Adrenal gland (tissue), 12 donors: ENCODE measurements around the gene KCTD17. TPM values are rescaled to one million over a fixed set of nuclear protein-coding genes. Genes with fewer than 3 reads are reported as not detected.

Experiments
- DNase-seq, 7 donors: peaks; one replicate each; pipeline ENCODE4 v3.0.0-alpha.2; 2019 to 2020
- H3K27ac ChIP-seq, 5 donors: fragments of 200-600 bp; sonication (generic) in 4 of 5; 1 replicate in 3 of 5; 2 replicates in 2 of 5; pipeline versions ENCODE4 v1.5.1 to v1.8.0; 2016 to 2020; ENCODE audit warnings: mild to moderate bottlenecking in 1 of 5
- H3K27me3 ChIP-seq: fragments of 200-600 bp; 2 replicates; pipeline ENCODE4 v1.8.0; 2021
- H3K36me3 ChIP-seq, 2 donors: fragments of 200-600 bp; replicated peaks in 1 of 2; 1 replicate in 1 of 2; 2 replicates in 1 of 2; pipeline versions ENCODE4 v1.5.1 to v1.8.0; 2018 to 2022
- H3K4me1 ChIP-seq, 2 donors: fragments of 200-600 bp; replicated peaks in 1 of 2; 1 replicate in 1 of 2; 2 replicates in 1 of 2; pipeline versions ENCODE4 v1.5.1 to v1.8.0; 2018 to 2021
- H3K4me3 ChIP-seq, 4 donors: fragments of 200-600 bp; sonication (generic) in 3 of 4; one replicate each; pipeline ENCODE4 v1.5.1; 2016 to 2018
- H3K9me3 ChIP-seq, 3 donors: fragments of 200-600 bp; sonication (generic) in 1 of 3; replicated peaks in 1 of 3; 1 replicate in 2 of 3; 2 replicates in 1 of 3; pipeline versions ENCODE4 v1.5.1 to v1.8.0; 2016 to 2021
- POLR2A ChIP-seq, 2 donors: fragments of 450-650 bp; IDR thresholded peaks; one replicate each; pipeline ENCODE4 v1.6.1; 2017; ENCODE audit warnings: antibody characterized with exemption in 2 of 2, mild to moderate bottlenecking in 2 of 2, moderate library complexity in 1 of 2
- WGBS, 4 donors: extraction: QIAGEN DNeasy Blood & Tissue Kit in 2 of 4; methylation state at CpG; one replicate each; pipeline versions ENCODE4 v1.1.5 to v1.1.7; 2013 to 2017; 5-methylcytosine and 5-hydroxymethylcytosine counted together
- intact Hi-C, 2 donors: fragments of 100-400 bp; cut with DNase I; formaldehyde crosslinking; loops; one replicate each; pipeline versions ENCODE4 v1.14.1 to v1.15.0; 2022 to 2023
- polyA plus RNA-seq, 3 donors: library from polyadenylated mRNA; stranded (reverse); fragments of 200-250 nt in 2 of 3; fragments of 350-450 nt in 1 of 3; fragmentation: Illumina TruSeq in 1 of 3; extraction: RNeasy Lipid Tissue Mini Kit (QIAGEN cat#74804) in 1 of 3; gene quantifications; one replicate each; pipeline ENCODE4 v1.2.3, GENCODE V29; 2013 to 2014
- total RNA-seq, 9 donors: library from RNA; depleted of rRNA in 4 of 9; stranded (reverse); fragments of >200 nt in 4 of 9; fragments of 120-200 nt in 1 of 9; fragmentation: NEBNext Ultra II Directional in 1 of 9; extraction: Animal tissue kit (Norgen Biotek cat#: 25700) in 1 of 9; gene quantifications; one replicate each; pipeline versions ENCODE4 v1.1.0 to v1.2.4, GENCODE V29; 2013 to 2023
- TF ChIP-seq, protein P1 (sequence below), 6 experiments: fragments of 450-650 bp in 4 of 6; fragments of 200-600 bp in 2 of 6; sonication (generic) in 1 of 6; IDR thresholded peaks; 1 replicate in 5 of 6; 2 replicates in 1 of 6; pipeline versions ENCODE4 v1.5.1 to v1.8.0; 2016 to 2021; ENCODE audit warnings: antibody characterized with exemption in 6 of 6, mild to moderate bottlenecking in 2 of 6, moderate library complexity in 1 of 6
- donor health status: healthy with polysubstance abuse.
- donor health status: Bipolar disorder and iron deficiency.
- donor health status: DM: yes; HTN: yes; CAD: no.
- donor health status: DM: no; HTN: no; CAD: no.
- donor health status: DM: no; HTN: no; CAD: no.
- donor health status: DM: yes; HTN: yes; CAD: no.

KCTD17 gene
- total and polyA plus RNA-seq, 12 donors = 10.0 to 71.5 (median 27.0) TPM

DNA sequence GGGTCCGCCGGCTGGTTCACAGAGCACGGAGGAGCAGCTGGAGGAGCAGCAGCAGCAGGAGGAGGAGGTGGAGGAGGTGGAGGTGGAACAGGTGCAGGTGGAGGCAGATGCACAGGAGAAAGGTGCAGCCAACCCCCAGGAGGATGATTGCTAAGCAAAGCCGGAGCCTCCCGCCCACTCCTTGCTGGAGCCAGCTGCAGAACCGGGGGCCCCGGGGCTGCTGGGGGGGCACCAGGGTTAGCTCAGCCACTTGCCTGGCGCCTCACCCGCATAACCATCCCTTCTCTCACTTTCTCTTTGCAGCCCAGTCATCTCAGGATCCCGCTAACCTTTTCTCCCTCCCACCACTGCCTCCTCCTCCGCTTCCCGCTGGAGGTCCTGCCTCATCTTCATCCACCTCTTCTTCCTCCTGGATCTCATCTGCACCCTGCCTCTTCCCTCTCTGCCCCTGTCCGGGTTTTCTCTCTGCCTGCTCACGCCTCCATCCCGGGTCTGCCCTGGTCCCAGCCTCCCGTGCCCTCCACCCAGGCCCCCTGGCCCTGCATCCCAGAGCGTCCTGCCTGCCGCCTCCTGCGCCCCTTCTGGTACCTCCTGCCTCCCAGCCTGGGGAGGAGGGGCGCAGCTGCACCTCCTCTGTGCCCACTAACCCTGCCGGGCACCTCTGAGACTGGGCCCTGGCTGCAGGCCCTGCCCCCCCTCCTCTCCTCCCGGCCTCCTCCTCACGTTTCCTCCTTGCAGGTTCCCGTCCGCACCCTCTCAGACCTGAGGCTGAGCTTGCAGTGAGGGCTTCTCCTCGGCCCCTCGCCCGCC lies 9.5 kb downstream of the KCTD17 start:
- no peaks in the 10 kb centered on the region for H3K9me3 ChIP-seq
- no peak for DNase-seq
- H3K27me3 ChIP-seq = no peaks in the 10 kb centered on the region
- intact Hi-C loops = no loop called here
- peaks cover 0 to 11% of the 10 kb centered on the region in 2 donors for H3K4me1 ChIP-seq
- peaks cover 0 to 34% of the 10 kb centered on the region in 2 donors for H3K36me3 ChIP-seq
- TF ChIP-seq POLR2A (IDR thresholded peaks at IDR 0.05) = no peak
- TF ChIP-seq, protein P1, sequence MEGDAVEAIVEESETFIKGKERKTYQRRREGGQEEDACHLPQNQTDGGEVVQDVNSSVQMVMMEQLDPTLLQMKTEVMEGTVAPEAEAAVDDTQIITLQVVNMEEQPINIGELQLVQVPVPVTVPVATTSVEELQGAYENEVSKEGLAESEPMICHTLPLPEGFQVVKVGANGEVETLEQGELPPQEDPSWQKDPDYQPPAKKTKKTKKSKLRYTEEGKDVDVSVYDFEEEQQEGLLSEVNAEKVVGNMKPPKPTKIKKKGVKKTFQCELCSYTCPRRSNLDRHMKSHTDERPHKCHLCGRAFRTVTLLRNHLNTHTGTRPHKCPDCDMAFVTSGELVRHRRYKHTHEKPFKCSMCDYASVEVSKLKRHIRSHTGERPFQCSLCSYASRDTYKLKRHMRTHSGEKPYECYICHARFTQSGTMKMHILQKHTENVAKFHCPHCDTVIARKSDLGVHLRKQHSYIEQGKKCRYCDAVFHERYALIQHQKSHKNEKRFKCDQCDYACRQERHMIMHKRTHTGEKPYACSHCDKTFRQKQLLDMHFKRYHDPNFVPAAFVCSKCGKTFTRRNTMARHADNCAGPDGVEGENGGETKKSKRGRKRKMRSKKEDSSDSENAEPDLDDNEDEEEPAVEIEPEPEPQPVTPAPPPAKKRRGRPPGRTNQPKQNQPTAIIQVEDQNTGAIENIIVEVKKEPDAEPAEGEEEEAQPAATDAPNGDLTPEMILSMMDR (IDR thresholded peaks at IDR 0.05) = no peak
- H3K27ac ChIP-seq = no peak overlapping the region
- 72 to 78% (median 75%) methylated on average over 23 to 28 of the region's 28 CpGs for WGBS, 4 donors
- H3K4me3 ChIP-seq = no peak overlapping the region

DNA sequence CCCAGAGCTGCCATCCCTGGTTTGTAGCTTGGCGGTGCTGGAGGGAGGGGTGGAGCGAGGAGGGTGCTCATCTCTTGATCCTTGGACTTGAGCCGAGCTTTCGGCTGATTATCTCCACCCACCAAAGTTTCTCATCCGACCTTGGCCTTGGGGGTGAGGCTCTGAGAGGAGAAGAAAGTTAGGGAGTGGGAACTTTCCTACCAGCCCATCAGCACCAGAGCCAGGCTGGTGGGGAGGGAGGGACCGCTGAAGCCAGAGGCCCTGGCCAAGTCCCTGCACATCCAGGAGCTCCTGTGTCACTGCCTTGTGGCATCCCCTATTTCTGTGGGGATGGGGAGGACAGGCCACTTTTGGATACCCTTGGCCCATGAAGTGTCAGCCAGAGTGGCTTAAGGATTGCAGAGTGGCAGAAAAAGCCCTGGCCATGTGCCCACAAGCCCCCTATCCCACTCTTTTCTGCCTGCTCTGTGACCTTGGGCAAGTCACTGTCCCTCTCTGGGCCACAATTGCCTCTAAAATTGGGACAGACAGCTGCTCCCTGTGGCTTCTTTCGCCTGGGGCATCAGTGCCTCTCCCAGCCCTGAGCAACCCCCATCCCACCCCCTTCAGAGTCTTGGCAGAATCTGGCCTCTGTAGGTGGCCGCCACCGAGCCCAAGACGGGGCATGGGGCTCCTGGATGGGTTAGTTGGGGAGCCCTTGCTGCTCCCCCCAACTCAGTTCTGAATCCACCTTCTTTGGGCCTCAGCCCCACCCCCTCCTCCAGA lies 10.3 kb downstream of the KCTD17 start:
- Histone ChIP-seq H3K27me3 (peaks cover 3% of the 10 kb centered on the region), H3K36me3 (peaks cover 0 to 27% of the 10 kb centered on the region in 2 donors), H3K4me1 (peaks cover 0 to 11% of the 10 kb centered on the region in 2 donors), H3K27ac (peak overlapping the region in 2 of 5 donors; percentile 34 to 45), H3K9me3 (no peaks in the 10 kb centered on the region), H3K4me3 (no peak overlapping the region)
- TF ChIP-seq POLR2A (IDR thresholded peaks at IDR 0.05) = no peak
- TF ChIP-seq, protein P1 (IDR thresholded peaks at IDR 0.05) = no peak
- 53 to 80% (median 62%) methylated on average over 8 to 10 of the region's 10 CpGs for WGBS, 4 donors
- intact Hi-C loops = no loop called here
- peak; percentile 54 to 79 (median 74) for DNase-seq

DNA sequence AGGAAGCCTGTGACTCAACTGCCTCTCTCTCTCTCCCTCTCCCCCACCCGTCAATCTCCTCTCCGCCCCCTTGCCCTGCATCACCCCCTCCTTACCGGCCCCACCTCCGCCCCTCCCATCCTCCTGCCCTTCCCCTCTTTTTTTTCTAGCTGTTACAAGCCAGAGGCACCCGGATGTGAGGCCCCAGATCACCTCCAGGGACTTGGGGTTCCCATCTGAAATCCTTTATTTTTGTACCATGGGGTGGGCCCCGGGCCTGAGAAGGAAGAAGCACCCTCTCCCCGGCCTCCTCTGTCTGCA lies 10.8 kb downstream of the KCTD17 start:
- peaks cover 0 to 22% of the 10 kb centered on the region in 2 donors for H3K36me3 ChIP-seq
- intact Hi-C loops = no loop called here
- no peak overlapping the region for H3K4me3 ChIP-seq

More for the DNA sequence above, 10.8 kb downstream of the KCTD17 start:
- H3K27me3 ChIP-seq = peaks cover 6% of the 10 kb centered on the region
- H3K9me3 ChIP-seq = no peaks in the 10 kb centered on the region
- TF ChIP-seq, protein P1 (IDR thresholded peaks at IDR 0.05) = no peak
- no peak for TF ChIP-seq POLR2A (IDR thresholded peaks at IDR 0.05)
- no peak for DNase-seq
- peaks cover 0 to 11% of the 10 kb centered on the region in 2 donors for H3K4me1 ChIP-seq
- WGBS, 4 donors = 55 to 67% (median 62%) methylated on average over 5 to 7 of the region's 7 CpGs
- no peak overlapping the region for H3K27ac ChIP-seq
